Lung microvascular endothelial cell (primary cell): ENCODE measurements around the gene CACNA1E. TPM values are rescaled to one million over a fixed set of nuclear protein-coding genes. Genes with fewer than 3 reads are reported as not detected.
"Not testable (repeated sequence)": the region's sequence is repeated elsewhere in the genome, so short reads cannot be mapped to it uniquely, and the experiment has no call there.

Experiments used
- DNase-seq, 2 donors: peaks; one replicate each; pipeline versions ENCODE4 v3.0.0 to v3.0.0-alpha.2; 2010; ENCODE audit warnings: low read depth in 2 of 2
- total RNA-seq: library from RNA; depleted of rRNA; stranded (reverse); fragments of >200 nt; gene quantifications from 2 replicates; pipeline ENCODE4 v1.2.1, GENCODE V29; 2014

Gene CACNA1E
- total RNA-seq, 1 donor from 2014 or later = under 0.01 TPM

DNA sequence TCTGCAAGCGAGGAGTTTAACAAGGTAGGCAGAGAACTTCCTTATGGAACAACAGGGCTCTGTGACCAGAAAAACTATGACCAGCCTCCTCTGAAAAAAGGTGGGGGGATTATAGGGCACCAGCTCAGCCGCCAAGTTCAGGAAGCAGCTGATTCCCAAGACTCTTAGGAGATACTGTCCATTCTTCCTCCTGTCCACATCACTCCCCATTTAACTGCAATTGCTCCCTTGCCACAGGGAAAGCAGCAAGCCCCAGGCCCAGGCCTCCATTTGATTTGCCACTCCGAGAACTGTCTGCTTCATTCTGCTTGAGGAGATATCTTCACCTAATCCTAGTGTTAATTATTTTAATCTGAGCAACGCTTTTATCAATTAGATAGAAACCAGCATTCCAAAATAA lies 323.9 kb downstream of the CACNA1E start:
- no peak for DNase-seq

GRCh38 chr1:181809991-181810545 lies 326.8 kb downstream of the CACNA1E start:
- DNase-seq = no peak

DNA sequence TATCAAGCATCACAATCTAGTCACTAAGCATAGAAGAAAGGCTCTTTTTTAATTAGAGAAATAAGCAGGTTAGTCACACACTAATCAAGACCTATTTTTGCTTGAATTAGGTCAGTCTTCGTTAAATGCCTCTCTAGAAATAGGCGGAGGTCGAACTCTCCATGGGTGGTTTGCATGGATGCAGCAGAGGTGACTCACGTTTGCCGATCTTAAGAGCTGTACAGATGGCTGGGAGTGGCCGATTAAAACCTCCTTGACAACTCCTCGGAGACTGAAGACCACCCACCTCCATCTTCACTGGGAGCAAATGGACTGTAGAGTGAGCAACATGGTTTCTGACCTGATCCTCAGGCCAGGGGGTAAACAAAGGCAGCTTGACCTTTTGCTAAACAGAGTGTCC lies 328.9 kb downstream of the CACNA1E start:
- DNase-seq = no peak

GRCh38 chr1:181813266-181813665 lies 329.9 kb downstream of the CACNA1E start:
- DNase-seq = no peak

DNA sequence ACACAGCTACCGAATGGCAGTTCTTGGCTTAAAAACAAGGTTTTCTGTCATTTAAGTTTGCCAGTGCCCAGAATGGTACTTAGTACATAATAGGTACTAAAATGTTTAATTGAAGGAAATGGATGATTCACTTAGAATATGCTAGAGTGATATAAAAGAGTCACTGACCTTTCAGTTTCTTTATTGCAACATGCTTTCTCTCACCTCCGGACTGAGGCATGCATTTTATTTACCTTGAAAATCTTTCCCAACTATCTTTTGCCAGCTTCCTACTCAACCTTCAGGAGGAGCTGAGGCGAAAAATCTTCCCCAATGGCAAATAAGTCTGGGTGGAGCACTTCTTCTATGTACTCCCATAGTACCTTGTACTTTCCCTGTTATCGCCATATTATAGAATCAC lies 333.3 kb downstream of the CACNA1E start:
- no peak for DNase-seq

GRCh38 chr1:181817091-181817490 lies 333.8 kb downstream of the CACNA1E start:
- DNase-seq = no peak

GRCh38 chr1:181818459-181818858 lies 335.1 kb downstream of the CACNA1E start:
- DNase-seq = no peak

- DNase-seq = no peak
Observed at GRCh38 chr1:181818943-181819342, 335.6 kb downstream of the CACNA1E start.

GRCh38 chr1:181821701-181822100 lies 338.4 kb downstream of the CACNA1E start:
- no peak for DNase-seq

GRCh38 chr1:181832173-181832880 lies 349.0 kb downstream of the CACNA1E start:
- DNase-seq = not testable (repeated sequence)

GRCh38 chr1:181846001-181846645 lies 362.8 kb downstream of the CACNA1E start:
- no peak for DNase-seq

- DNase-seq = no peak
Observed at GRCh38 chr1:181846681-181847080, 363.4 kb downstream of the CACNA1E start.

DNA sequence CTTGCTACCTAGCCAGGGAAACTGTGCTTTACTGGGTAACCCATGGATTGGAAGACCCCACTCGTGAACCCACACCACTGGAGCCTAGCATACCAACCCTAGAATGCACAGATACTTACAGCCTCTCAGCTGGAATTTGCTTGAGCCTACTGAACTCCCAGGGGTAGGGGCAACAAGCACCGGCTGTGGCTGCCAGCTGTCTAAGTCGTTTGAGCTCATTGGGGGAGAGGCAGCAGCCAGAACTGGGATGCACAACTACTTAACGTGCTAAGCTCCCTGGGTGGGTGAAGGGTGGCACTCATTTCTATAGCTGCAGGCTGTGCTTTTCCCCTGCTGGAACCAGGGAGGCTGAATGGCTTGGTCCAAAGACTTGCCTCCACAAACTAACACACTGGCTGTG lies 365.8 kb downstream of the CACNA1E start:
- DNase-seq = no peak

DNA sequence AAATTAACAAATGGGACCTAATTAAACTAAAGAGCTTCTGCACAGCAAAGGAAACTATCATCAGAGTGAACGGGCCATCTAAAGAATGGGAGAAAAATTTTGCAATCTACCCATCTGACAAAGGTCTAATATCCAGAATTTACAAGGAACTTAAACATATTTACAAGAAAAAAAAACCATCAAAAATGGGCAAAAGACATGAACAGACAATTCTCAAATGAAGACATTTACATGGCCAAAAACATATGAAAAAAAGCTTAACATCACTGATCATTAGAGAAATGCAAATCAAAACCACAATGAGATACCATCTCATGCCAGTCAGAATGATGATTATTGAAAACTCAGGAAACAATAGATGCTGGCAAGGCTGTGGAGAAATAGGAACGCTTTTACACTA lies 370.9 kb downstream of the CACNA1E start:
- DNase-seq = not testable (repeated sequence)

DNA sequence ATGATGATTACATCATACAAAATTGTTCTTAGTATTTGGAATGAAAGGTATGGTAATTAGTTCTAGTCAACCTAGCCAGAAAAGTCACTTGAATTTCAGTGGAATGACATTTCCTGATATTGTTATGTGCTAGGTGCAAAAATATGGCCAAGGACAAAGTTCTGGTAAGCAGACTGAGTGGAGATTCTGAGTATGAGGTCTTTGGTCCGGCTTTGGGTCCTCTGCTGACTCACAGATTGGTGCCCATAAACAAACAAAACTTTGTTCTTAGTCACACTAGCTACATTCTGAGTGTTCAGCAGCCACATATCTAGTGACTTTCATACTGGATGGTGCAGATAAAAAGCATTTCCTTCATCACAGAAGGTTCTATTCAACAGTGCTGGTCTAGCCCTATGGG lies 372.1 kb downstream of the CACNA1E start:
- peak in 1 of 2 donors; percentile 10 for DNase-seq
